Measurements from ENCODE around the gene UBE2F. TPM values are rescaled to one million over a fixed set of nuclear protein-coding genes. Genes with fewer than 3 reads are reported as not detected.
A peak's percentile ranks its signal among the peaks of the same experiment; 100 is the strongest.

The UBE2F gene, protein sequence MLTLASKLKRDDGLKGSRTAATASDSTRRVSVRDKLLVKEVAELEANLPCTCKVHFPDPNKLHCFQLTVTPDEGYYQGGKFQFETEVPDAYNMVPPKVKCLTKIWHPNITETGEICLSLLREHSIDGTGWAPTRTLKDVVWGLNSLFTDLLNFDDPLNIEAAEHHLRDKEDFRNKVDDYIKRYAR
- polyA plus RNA-seq (2013, experiment 1 of 4), result 46.5 TPM
- polyA plus RNA-seq (2013, experiment 2 of 4), result 46.4 TPM
- 40.3 TPM for polyA plus RNA-seq (2013, experiment 3 of 4)
- polyA plus RNA-seq (2013, experiment 4 of 4), result 43.9 TPM

DNA sequence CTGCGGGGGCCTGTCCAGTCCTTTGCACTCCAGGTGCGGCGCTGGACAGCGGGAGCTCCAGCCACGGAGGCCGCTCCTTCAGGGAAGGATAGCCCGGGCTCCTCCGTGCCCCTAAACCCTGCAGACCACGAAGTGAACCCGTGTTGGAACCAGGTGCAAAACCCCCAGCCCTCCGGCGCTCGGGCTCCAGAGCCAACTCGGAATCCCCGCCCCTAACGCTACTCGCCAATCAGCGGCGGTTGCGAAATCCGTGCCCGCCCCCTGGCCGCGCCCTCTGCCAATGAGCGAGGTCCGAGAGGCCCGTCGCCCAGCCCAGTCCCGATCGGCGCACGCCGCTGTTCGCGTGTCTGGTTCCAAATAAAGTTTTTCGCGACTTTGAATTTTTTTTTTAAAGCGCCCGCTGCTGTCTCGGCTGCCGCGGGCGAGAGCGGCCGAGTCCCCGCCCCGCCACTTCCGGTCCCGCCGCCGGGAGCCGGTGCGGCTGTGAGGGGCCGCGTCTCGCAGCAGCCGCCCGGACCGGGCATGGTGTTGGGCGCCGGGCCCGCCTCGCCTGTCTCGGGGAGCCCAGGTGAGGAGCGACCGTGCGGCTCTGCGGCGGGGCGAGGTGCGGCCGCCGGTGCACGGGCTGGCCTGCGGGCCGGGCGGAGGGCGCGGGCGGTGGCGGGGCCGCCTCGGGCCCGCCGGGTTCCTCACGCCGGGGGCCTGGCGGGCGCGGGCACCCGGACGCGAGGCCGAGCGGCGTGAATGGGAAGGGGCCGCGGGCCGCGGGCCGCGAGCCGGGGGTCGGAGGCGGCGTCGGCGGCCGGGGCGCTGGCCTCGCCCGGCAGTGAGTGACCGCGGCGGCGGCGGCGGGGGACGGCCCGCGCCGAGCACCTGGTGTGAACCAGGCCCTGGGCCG lies at the start of gene UBE2F:
TSS of gene UBE2F (plus strand) at position 450 of the 898 bp plus-strand sequence. CDS start 6,094 bp downstream, outside the sequence.
- WGBS, 2 experiments, result 0% methylated on average over 123 of the region's 123 CpGs
- Histone ChIP-seq H3K4me3 (ENCODE audit: insufficient read depth, low read depth, low read length) (peak within 1 kb of the TSS; percentile 75), H3K27me3 (ENCODE audit: control insufficient read depth, insufficient read depth, low read length, poor library complexity, severe bottlenecking) (no peaks in the 10 kb centered on the region), H3K36me3 (ENCODE audit: control insufficient read depth, insufficient read depth, low read length) (no peaks in the 10 kb centered on the region), H3K27ac (ENCODE audit: insufficient read depth, low read depth, low read length, poor library complexity, severe bottlenecking) (no peak within 1 kb of the TSS), H3K9me3 (ENCODE audit: control insufficient read depth, low read length) (no peaks in the 10 kb centered on the region), H3K4me1 (ENCODE audit: control insufficient read depth, insufficient read depth, low read length) (peaks cover 10% of the 10 kb centered on the region)

DNA sequence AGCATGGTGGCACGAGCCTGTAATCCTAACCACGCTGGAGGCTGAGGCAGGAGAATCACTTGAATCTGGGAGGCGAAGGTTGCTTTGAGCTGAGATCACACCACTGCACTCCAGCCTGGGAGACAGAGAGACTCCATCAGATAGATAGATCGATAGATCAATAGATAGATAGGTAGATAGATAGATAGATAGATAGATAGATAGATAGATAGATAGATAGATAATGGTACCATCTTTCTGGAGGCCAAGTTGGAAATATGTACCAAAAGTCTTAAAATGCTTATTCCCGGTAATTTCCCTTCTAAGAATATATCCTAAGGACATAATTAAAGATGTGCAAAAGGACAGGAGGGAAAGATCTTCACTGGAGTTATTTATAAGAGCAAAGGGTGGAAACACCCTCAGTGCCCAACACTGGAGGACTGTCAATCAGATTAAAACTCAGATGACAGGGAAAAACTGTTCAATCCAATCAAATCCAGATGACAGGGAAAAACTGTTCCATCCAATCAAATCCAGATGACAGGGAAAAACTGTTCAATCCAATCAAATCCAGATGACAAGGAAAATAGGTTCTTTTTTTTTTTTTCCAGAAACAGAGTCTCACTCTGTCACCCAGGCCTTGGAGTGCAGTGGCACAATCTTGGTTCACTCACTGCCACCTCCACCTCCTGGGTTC lies 49.0 kb upstream of the UBE2F start:
- H3K36me3 ChIP-seq (ENCODE audit: control insufficient read depth, insufficient read depth, low read length), result no peaks in the 10 kb centered on the region
- H3K27me3 ChIP-seq (ENCODE audit: control insufficient read depth, insufficient read depth, low read length, poor library complexity, severe bottlenecking), result peaks cover 6% of the 10 kb centered on the region
- H3K4me1 ChIP-seq (ENCODE audit: control insufficient read depth, insufficient read depth, low read length), result no peaks in the 10 kb centered on the region
- no peaks in the 10 kb centered on the region for H3K9me3 ChIP-seq (ENCODE audit: control insufficient read depth, low read length)
- 92 to 95% methylated on average over 5 of the region's 5 CpGs for WGBS, 2 experiments
- no peak overlapping the region for H3K27ac ChIP-seq (ENCODE audit: insufficient read depth, low read depth, low read length, poor library complexity, severe bottlenecking)
- no peak overlapping the region for H3K4me3 ChIP-seq (ENCODE audit: insufficient read depth, low read depth, low read length)

DNA sequence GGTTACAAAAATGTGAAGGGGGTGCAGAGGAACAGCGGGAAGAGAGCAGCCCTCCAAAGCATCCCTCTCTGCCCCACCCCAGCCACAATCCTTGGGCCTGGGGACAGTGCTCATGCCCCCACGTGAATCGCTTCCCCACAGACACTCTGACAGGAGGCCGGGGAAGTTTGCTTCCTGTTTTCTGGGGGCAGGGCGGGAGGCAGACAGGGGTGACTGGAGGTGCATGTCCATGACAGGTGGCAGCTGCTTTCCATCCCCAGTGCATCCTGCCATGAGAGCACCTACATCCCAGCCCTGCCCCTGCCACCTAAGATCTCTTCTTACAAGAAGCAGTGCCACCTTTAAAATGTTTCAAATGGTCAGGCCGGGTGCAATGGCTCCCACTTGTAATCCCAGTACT lies 47.2 kb upstream of the UBE2F start:
- H3K27me3 ChIP-seq (ENCODE audit: control insufficient read depth, insufficient read depth, low read length, poor library complexity, severe bottlenecking), result peaks cover 6% of the 10 kb centered on the region
- 85 to 86% methylated on average over 6 of the region's 6 CpGs for WGBS, 2 experiments
- no peaks in the 10 kb centered on the region for H3K9me3 ChIP-seq (ENCODE audit: control insufficient read depth, low read length)
- no peak overlapping the region for H3K27ac ChIP-seq (ENCODE audit: insufficient read depth, low read depth, low read length, poor library complexity, severe bottlenecking)
- H3K4me3 ChIP-seq (ENCODE audit: insufficient read depth, low read depth, low read length), result no peak overlapping the region
- H3K36me3 ChIP-seq (ENCODE audit: control insufficient read depth, insufficient read depth, low read length), result no peaks in the 10 kb centered on the region
- no peaks in the 10 kb centered on the region for H3K4me1 ChIP-seq (ENCODE audit: control insufficient read depth, insufficient read depth, low read length)

DNA sequence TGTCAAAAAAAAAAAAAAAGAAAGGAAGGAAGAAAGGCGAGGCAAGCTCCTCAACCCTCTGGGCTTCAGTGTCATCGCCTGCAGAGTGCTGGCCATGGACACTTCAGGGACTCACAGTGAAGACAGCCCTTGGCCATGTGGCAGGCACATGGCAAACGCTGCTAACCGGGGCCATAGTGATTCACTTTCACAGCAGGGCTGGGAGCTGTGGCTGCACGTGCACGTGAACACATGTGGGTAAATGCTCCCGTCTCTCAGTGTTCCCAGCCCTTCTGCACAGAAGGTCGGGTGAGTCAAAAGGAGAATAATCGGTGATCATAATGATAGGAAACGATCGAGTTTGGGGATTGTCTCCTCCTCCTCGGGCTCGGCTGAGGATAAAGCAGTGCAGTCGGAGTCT lies 46.1 kb upstream of the UBE2F start:
- 93% methylated on average over 14 of the region's 14 CpGs for WGBS, 2 experiments
- Histone ChIP-seq H3K27ac (ENCODE audit: insufficient read depth, low read depth, low read length, poor library complexity, severe bottlenecking) (no peak overlapping the region), H3K9me3 (ENCODE audit: control insufficient read depth, low read length) (no peaks in the 10 kb centered on the region), H3K4me1 (ENCODE audit: control insufficient read depth, insufficient read depth, low read length) (no peaks in the 10 kb centered on the region), H3K27me3 (ENCODE audit: control insufficient read depth, insufficient read depth, low read length, poor library complexity, severe bottlenecking) (peaks cover 6% of the 10 kb centered on the region), H3K4me3 (ENCODE audit: insufficient read depth, low read depth, low read length) (no peak overlapping the region), H3K36me3 (ENCODE audit: control insufficient read depth, insufficient read depth, low read length) (no peaks in the 10 kb centered on the region)

DNA sequence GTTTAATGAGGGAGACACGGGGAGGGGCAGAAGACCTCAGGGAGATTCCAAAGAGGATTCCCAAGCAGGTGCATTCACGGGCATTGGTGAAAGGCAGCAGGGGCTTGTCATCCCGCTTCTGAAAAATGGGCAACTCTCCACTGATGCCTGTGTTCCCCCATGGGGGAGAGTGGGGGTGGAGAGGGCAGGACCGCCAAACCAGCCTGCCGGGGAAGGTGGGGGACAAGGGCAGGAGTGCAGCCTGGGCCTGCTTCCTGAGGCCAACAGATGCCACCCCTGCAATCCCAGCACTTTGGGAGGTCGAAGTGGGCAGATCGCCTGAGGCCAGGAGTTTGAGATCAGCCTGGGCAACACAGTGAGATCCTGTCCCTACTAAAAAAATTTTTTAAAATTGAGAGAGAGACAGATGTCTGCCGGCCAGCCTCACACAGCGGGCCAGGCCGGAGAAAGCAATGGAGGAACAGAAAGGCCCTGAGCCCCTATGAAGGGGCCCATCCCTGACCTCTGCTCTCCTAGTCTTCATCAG lies 44.8 kb upstream of the UBE2F start:
- H3K4me3 ChIP-seq (ENCODE audit: insufficient read depth, low read depth, low read length), result no peak overlapping the region
- WGBS, 2 experiments, result 91% methylated on average over 10 of the region's 10 CpGs
- H3K27ac ChIP-seq (ENCODE audit: insufficient read depth, low read depth, low read length, poor library complexity, severe bottlenecking), result no peak overlapping the region
- no peaks in the 10 kb centered on the region for H3K36me3 ChIP-seq (ENCODE audit: control insufficient read depth, insufficient read depth, low read length)
- H3K9me3 ChIP-seq (ENCODE audit: control insufficient read depth, low read length), result no peaks in the 10 kb centered on the region
- H3K27me3 ChIP-seq (ENCODE audit: control insufficient read depth, insufficient read depth, low read length, poor library complexity, severe bottlenecking), result peaks cover 6% of the 10 kb centered on the region
- no peaks in the 10 kb centered on the region for H3K4me1 ChIP-seq (ENCODE audit: control insufficient read depth, insufficient read depth, low read length)

DNA sequence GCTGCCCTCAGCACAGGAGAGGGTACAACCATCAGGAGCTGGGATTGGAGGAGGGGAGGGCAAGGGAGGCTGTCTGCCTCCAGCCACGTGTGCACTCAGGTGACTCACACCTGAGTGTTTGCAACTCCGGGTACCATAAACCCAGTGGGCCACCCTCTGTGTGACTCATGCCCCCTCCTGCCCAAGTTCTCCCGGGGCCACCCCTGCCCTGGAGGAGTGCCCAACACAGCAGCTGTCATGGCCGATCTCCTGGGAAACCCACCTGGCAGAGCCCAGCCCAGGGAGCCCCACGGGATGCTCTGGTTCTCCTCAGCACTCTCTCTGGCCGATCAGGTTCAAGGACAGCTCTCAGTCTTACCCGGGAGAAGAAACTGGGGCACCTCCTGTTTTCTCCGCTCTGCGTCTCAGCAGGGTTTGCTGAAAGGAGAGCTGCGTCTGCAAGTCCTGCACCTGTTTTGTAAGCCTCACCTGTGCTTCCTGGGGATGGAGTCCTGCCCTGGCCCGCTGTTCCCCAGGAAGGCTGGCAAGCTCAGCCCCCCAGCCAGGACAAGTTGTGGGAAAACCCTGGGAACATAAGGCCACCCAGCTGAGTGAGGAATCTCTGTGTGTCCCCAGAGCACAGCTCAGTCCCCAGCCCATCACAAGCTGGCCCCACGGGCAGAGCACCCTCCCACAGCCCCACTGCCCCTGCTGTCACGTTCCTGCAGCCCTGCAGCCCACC lies 44.0 kb upstream of the UBE2F start:
- 72 to 73% methylated on average over 13 of the region's 13 CpGs for WGBS, 2 experiments
- no peak overlapping the region for H3K27ac ChIP-seq (ENCODE audit: insufficient read depth, low read depth, low read length, poor library complexity, severe bottlenecking)

DNA sequence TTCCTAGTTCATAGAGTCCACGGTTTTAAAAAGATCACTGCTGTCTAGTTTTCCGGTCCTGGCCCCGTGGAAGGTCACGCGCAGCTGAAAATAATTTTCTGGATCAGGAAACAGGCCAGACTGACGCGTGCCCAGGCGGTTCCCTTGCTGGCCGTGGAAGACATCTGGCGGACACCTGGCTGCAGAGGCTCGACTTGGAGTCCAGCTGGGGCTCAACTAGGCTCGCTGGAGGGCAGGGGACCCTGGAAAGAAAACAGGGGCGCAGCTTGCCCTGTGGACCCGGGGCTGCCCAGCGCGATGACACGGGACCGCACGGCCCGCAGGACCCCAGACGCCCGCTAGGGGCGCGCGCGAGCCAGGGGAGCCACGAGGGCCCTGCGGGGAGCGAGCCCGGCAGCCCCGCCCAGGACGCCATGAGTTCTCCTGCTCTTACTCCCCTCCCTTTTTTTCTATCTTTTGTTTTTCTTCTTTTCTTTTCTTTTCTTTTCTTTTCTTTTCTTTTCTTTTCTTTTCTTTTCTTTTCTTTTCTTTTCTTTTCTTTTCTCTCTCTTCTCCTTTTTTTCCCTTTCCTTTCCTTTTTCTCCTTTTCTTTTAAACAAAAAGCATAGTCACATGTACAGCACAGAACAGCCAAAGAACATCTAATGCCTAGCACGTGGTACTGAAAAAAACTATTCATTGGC lies 43.2 kb upstream of the UBE2F start:
- peaks cover 6% of the 10 kb centered on the region for H3K27me3 ChIP-seq (ENCODE audit: control insufficient read depth, insufficient read depth, low read length, poor library complexity, severe bottlenecking)
- H3K36me3 ChIP-seq (ENCODE audit: control insufficient read depth, insufficient read depth, low read length), result no peaks in the 10 kb centered on the region
- H3K27ac ChIP-seq (ENCODE audit: insufficient read depth, low read depth, low read length, poor library complexity, severe bottlenecking), result no peak overlapping the region
- H3K4me3 ChIP-seq (ENCODE audit: insufficient read depth, low read depth, low read length), result no peak overlapping the region
- 32 to 33% methylated on average over 33 of the region's 33 CpGs for WGBS, 2 experiments
- no peaks in the 10 kb centered on the region for H3K9me3 ChIP-seq (ENCODE audit: control insufficient read depth, low read length)
- no peaks in the 10 kb centered on the region for H3K4me1 ChIP-seq (ENCODE audit: control insufficient read depth, insufficient read depth, low read length)

More for the DNA sequence above, 44.0 kb upstream of the UBE2F start:
- Histone ChIP-seq H3K36me3 (ENCODE audit: control insufficient read depth, insufficient read depth, low read length) (no peaks in the 10 kb centered on the region), H3K9me3 (ENCODE audit: control insufficient read depth, low read length) (no peaks in the 10 kb centered on the region), H3K27me3 (ENCODE audit: control insufficient read depth, insufficient read depth, low read length, poor library complexity, severe bottlenecking) (peaks cover 6% of the 10 kb centered on the region), H3K4me1 (ENCODE audit: control insufficient read depth, insufficient read depth, low read length) (no peaks in the 10 kb centered on the region), H3K4me3 (ENCODE audit: insufficient read depth, low read depth, low read length) (no peak overlapping the region)

DNA sequence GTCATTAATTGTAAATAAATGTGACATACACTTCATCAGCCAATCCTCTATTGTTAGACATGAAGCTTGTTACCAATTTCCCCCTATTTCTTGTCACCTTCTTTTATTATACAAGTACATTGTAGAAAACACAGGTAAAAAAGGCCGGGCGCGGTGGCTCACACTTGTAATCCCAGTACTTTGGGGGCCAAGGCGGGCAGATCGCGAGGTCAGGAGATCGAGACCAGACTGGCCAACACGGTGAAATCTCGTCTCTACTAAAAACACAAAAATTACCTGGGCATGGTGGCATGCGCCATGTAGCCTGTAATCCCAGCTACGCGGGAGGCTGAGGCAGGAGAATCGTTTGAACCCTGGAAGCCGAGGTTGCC lies 42.7 kb upstream of the UBE2F start:
- WGBS, 2 experiments, result 93 to 94% methylated on average over 14 of the region's 14 CpGs

DNA sequence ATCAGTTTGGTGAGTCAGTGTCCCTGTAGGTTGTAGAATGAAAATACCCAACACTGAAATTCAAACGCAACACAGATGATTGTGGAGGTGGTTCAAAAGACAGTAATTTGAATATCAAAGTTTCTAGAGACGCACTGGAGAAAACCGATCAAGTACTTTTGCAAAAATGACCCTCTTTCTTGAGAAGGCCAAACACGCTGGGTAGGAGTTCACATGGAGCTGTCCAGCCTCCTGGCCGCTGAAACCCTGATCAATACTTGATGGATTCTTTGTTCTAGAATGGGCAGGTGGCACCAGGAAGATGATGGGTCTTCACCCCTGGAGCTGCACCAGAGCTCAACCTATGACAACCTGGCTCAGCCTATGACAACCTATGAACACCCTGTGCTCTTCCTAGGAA lies 39.7 kb upstream of the UBE2F start:
- WGBS, 2 experiments, result 75% methylated on average over 5 of the region's 5 CpGs
- Histone ChIP-seq H3K27ac (ENCODE audit: insufficient read depth, low read depth, low read length, poor library complexity, severe bottlenecking) (no peak overlapping the region), H3K4me3 (ENCODE audit: insufficient read depth, low read depth, low read length) (no peak overlapping the region), H3K4me1 (ENCODE audit: control insufficient read depth, insufficient read depth, low read length) (no peaks in the 10 kb centered on the region), H3K36me3 (ENCODE audit: control insufficient read depth, insufficient read depth, low read length) (no peaks in the 10 kb centered on the region), H3K27me3 (ENCODE audit: control insufficient read depth, insufficient read depth, low read length, poor library complexity, severe bottlenecking) (peaks cover 6% of the 10 kb centered on the region), H3K9me3 (ENCODE audit: control insufficient read depth, low read length) (no peaks in the 10 kb centered on the region)

More for the DNA sequence above, 42.7 kb upstream of the UBE2F start:
- Histone ChIP-seq H3K27me3 (ENCODE audit: control insufficient read depth, insufficient read depth, low read length, poor library complexity, severe bottlenecking) (peaks cover 6% of the 10 kb centered on the region), H3K4me1 (ENCODE audit: control insufficient read depth, insufficient read depth, low read length) (no peaks in the 10 kb centered on the region), H3K36me3 (ENCODE audit: control insufficient read depth, insufficient read depth, low read length) (no peaks in the 10 kb centered on the region), H3K4me3 (ENCODE audit: insufficient read depth, low read depth, low read length) (no peak overlapping the region), H3K27ac (ENCODE audit: insufficient read depth, low read depth, low read length, poor library complexity, severe bottlenecking) (no peak overlapping the region), H3K9me3 (ENCODE audit: control insufficient read depth, low read length) (no peaks in the 10 kb centered on the region)

Data from ectodermal cell (in vitro differentiated cells).